Measurements from ENCODE around the gene DENND6B. TPM values are rescaled to one million over a fixed set of nuclear protein-coding genes. Genes with fewer than 3 reads are reported as not detected.

The DENND6B gene
- total and polyA plus RNA-seq, 2 of the 13 experiments (the other 11 are each of a cell fraction or from before 2014, with no cell fraction given) = 0.95 to 3.8 TPM

DNA sequence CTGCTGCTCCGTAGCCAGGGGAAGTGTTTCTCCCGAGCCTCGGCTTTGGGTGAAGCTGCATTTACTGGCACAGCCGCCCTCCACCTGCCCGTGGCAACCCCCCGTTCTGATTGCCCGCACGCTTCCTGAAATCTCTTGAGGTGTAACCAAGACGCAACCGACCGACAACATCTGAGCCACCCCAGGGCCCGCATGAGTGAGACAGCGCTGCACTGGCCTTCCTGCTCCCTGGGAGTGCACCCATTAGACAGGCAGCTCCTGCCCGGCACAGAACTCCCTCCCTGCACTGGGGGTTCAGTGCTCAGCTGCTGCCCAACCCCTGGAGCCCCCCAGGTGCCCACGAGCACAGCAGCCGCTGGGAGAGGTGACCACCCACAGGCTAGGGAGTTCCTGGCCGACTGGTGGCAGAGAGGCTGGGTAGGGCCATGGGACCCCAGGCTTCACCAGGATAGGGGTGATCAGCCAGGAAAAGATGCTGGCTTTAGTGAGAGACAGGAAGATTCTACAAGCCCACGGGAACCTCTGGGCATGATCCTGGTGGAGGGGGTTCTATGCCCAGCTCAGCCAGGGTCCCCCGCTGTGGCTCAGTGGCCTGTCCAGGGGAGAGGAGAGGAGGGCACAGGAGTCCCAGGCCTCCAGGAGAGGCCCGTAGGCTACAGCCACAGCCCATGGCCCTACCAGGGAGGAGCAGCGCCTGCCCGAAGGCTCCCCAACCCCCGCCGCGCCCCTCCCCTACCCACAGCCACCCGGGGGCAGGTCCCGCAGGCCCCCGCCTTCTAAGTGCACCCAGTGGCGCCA, 34.0 kb downstream of the DENND6B start (continued):
- TF ChIP-seq, protein P1, sequence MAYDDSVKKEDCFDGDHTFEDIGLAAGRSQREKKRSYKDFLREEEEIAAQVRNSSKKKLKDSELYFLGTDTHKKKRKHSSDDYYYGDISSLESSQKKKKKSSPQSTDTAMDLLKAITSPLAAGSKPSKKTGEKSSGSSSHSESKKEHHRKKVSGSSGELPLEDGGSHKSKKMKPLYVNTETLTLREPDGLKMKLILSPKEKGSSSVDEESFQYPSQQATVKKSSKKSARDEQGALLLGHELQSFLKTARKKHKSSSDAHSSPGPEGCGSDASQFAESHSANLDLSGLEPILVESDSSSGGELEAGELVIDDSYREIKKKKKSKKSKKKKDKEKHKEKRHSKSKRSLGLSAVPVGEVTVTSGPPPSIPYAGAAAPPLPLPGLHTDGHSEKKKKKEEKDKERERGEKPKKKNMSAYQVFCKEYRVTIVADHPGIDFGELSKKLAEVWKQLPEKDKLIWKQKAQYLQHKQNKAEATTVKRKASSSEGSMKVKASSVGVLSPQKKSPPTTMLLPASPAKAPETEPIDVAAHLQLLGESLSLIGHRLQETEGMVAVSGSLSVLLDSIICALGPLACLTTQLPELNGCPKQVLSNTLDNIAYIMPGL (CRISPR knock-in tag; IDR thresholded peaks at IDR 0.05; ENCODE audit: borderline replicate concordance in 1 of 2, low read depth in 1 of 2) = no peak
- TF ChIP-seq ZNF329 (CRISPR knock-in tag; IDR thresholded peaks at IDR 0.05; ENCODE audit: low read depth) = no peak
- TF ChIP-seq, protein P2, sequence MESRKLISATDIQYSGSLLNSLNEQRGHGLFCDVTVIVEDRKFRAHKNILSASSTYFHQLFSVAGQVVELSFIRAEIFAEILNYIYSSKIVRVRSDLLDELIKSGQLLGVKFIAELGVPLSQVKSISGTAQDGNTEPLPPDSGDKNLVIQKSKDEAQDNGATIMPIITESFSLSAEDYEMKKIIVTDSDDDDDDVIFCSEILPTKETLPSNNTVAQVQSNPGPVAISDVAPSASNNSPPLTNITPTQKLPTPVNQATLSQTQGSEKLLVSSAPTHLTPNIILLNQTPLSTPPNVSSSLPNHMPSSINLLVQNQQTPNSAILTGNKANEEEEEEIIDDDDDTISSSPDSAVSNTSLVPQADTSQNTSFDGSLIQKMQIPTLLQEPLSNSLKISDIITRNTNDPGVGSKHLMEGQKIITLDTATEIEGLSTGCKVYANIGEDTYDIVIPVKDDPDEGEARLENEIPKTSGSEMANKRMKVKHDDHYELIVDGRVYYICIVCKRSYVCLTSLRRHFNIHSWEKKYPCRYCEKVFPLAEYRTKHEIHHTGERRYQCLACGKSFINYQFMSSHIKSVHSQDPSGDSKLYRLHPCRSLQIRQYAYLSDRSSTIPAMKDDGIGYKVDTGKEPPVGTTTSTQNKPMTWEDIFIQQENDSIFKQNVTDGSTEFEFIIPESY (CRISPR knock-in tag; IDR thresholded peaks at IDR 0.05) = 0 out of 2 replicates have a peak, but pooled peaks have one; percentile 8
- TF ChIP-seq ZMYM2 (CRISPR knock-in tag; IDR thresholded peaks at IDR 0.05) = no peak
- TF ChIP-seq, protein P3, sequence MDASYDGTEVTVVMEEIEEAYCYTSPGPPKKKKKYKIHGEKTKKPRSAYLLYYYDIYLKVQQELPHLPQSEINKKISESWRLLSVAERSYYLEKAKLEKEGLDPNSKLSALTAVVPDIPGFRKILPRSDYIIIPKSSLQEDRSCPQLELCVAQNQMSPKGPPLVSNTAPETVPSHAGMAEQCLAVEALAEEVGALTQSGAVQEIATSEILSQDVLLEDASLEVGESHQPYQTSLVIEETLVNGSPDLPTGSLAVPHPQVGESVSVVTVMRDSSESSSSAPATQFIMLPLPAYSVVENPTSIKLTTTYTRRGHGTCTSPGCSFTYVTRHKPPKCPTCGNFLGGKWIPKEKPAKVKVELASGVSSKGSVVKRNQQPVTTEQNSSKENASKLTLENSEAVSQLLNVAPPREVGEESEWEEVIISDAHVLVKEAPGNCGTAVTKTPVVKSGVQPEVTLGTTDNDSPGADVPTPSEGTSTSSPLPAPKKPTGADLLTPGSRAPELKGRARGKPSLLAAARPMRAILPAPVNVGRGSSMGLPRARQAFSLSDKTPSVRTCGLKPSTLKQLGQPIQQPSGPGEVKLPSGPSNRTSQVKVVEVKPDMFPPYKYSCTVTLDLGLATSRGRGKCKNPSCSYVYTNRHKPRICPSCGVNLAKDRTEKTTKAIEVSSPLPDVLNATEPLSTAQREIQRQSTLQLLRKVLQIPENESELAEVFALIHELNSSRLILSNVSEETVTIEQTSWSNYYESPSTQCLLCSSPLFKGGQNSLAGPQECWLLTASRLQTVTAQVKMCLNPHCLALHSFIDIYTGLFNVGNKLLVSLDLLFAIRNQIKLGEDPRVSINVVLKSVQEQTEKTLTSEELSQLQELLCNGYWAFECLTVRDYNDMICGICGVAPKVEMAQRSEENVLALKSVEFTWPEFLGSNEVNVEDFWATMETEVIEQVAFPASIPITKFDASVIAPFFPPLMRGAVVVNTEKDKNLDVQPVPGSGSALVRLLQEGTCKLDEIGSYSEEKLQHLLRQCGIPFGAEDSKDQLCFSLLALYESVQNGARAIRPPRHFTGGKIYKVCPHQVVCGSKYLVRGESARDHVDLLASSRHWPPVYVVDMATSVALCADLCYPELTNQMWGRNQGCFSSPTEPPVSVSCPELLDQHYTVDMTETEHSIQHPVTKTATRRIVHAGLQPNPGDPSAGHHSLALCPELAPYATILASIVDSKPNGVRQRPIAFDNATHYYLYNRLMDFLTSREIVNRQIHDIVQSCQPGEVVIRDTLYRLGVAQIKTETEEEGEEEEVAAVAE (CRISPR knock-in tag; IDR thresholded peaks at IDR 0.05; ENCODE audit: borderline replicate concordance) = no peak
- TF ChIP-seq ZNF33A (CRISPR knock-in tag; IDR thresholded peaks at IDR 0.05; ENCODE audit: borderline replicate concordance) = no peak
- TF ChIP-seq AKAP8 (CRISPR knock-in tag; IDR thresholded peaks at IDR 0.05) = 0 out of 2 replicates have a peak, but pooled peaks have one; percentile 7
- peak; percentile 48 for TF ChIP-seq AGO2 (optimal IDR thresholded peaks at IDR 0.05; ENCODE audit: low read depth, low read length)
- TF ChIP-seq TAF15 (IDR thresholded peaks at IDR 0.05; ENCODE audit: low read depth, low read length, poor library complexity, severe bottlenecking) = no peak
- TF ChIP-seq HDAC2 (CRISPR knock-in tag; IDR thresholded peaks at IDR 0.05) = no peak
- TF ChIP-seq NR2F2 (IDR thresholded peaks at IDR 0.05; ENCODE audit: borderline replicate concordance, low read depth) = no peak
- TF ChIP-seq SKI (IDR thresholded peaks at IDR 0.05; ENCODE audit: partially characterized antibody) = no peak
- TF ChIP-seq ZNF761 (CRISPR knock-in tag; conservative IDR thresholded peaks at IDR 0.05) = no peak
- no peak for TF ChIP-seq CCAR2 (optimal IDR thresholded peaks at IDR 0.05; ENCODE audit: low read depth, low read length)
- TF ChIP-seq PRPF4 (IDR thresholded peaks at IDR 0.05; ENCODE audit: low read depth, low read length, poor library complexity, severe bottlenecking) = no peak
- no peak for TF ChIP-seq CC2D1A (CRISPR knock-in tag; IDR thresholded peaks at IDR 0.05)
- no peak for TF ChIP-seq ZNF354B (CRISPR knock-in tag; IDR thresholded peaks at IDR 0.05)
- TF ChIP-seq ZNF160 (CRISPR knock-in tag; IDR thresholded peaks at IDR 0.05) = 0 out of 2 replicates have a peak, but pooled peaks have one; percentile 28

Measured in HepG2 (cell line).